ENCODE results near the gene VTI1A.

GRCh38 chr10:112491144-112491543 lies 44.1 kb downstream of the VTI1A start:
- TF ChIP-seq CTCF (conservative IDR thresholded peaks at IDR 0.05) = no peak
- no peak for TF ChIP-seq EZH2 (IDR thresholded peaks at IDR 0.05; ENCODE audit: low read depth)
